ENCODE data around the gene RING1. TPM values are rescaled to one million over a fixed set of nuclear protein-coding genes. Genes with fewer than 3 reads are reported as not detected.

Gene RING1
- total RNA-seq, 1 experiment from 2014 or later: 31.0 TPM

DNA sequence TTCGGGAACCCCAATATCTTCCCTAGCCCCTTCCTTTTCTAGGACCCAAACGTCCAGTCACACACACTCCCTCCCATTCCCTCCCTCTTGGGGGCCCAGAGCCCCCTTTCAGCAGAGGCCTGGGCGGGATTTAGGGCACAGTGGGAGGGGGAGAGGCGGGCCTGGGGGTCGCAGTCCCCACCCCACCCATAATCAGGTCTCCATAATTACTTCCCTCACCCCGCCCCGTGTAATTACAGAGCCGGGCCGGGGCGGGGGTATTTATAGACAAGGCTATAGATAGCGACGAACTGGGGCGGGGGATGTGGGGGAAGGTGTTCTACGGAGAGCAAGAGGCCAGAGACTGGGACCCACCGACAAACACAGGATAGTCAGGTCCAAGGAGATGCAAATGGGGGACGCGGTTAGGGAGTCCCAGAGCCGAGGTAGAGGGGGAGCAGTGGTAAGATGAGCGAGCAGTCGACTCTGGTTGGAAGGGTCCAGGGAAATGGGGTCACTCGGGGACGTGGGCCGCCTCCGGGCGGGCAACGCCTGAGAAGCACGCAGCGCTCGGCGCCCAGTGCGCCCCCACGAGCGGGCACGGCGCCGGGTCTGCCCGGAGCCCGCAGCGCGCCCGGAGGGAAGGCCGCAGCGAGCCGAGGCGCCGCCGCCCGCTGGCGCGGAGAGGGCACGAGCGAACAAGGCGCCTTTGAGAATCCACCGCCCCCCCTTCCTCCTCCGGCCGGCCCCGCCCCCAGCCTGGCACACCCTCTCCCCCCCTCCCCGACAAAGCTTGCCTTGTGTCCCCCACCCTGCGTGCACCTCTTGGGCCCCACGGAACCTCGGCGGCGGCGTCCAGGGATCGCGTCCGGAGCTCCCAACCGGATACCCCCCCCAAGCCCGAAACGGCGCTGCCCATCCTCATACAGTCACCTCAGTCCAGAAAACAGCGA is 15.4 kb upstream of the RING1 start:
- Histone ChIP-seq H2BK15ac (ENCODE audit: low read depth, low read length) (no peak overlapping the region), H3K79me2 (ENCODE audit: insufficient read depth, low read length) (no peaks in the 10 kb centered on the region), H3K18ac (ENCODE audit: insufficient read length, low read depth, low read length) (no peak overlapping the region), H3K56ac (ENCODE audit: insufficient read length, low read depth, low read length) (no peak overlapping the region), H2BK120ac (ENCODE audit: low read depth, low read length, poor library complexity, severe bottlenecking) (no peak overlapping the region), H4K91ac (ENCODE audit: insufficient read length, low read depth, low read length) (no peak overlapping the region), H3K4me1 (ENCODE audit: insufficient read depth, low read length) (no peaks in the 10 kb centered on the region), H3K4ac (ENCODE audit: low read depth, low read length) (no peak overlapping the region), H2AFZ (ENCODE audit: low read length) (no peak overlapping the region), H3K23me2 (ENCODE audit: insufficient read length, low read depth, low read length, poor library complexity, severe bottlenecking) (peaks cover 11% of the 10 kb centered on the region), H3K79me1 (ENCODE audit: insufficient read depth, low read depth, low read length, poor library complexity, severe bottlenecking) (no peaks in the 10 kb centered on the region), H3K4me2 (ENCODE audit: insufficient read depth, insufficient read length, low read length) (peak overlapping the region; percentile 84), H3K9me3 (ENCODE audit: control insufficient read depth, low read depth, low read length) (no peaks in the 10 kb centered on the region), H2BK12ac (ENCODE audit: insufficient read length, low read depth, low read length) (no peak overlapping the region), H2AK5ac (ENCODE audit: insufficient read length, low read length) (no peak overlapping the region), H2BK20ac (ENCODE audit: low read depth, low read length, poor library complexity, severe bottlenecking) (no peak overlapping the region), H3K14ac (ENCODE audit: insufficient read depth, low read length) (no peak overlapping the region), H4K5ac (ENCODE audit: insufficient read length, low read depth, low read length) (no peak overlapping the region), H2BK5ac (ENCODE audit: insufficient read length, low read length) (no peak overlapping the region), H3K9ac (ENCODE audit: extremely low read depth, insufficient read length, low read length) (no peak overlapping the region), H3T11ph (ENCODE audit: low read length) (no peak overlapping the region), H3K27ac (ENCODE audit: insufficient read length, low read depth, low read length) (no peak overlapping the region), H4K8ac (replicated peaks; ENCODE audit: insufficient read length, low read depth, low read length) (no peak overlapping the region), H3K27me3 (ENCODE audit: insufficient read depth, low read length) (peaks cover 3% of the 10 kb centered on the region; the same call in 1 of the 2 replicates), H4K20me1 (ENCODE audit: control insufficient read depth, insufficient read depth, insufficient read length) (no peaks in the 10 kb centered on the region), H3K23ac (ENCODE audit: insufficient read length, low read depth, low read length) (no peak overlapping the region)
- no peak for TF ChIP-seq CTCF (conservative IDR thresholded peaks at IDR 0.05)
- H3K27me3 Mint-ChIP-seq (ENCODE audit: low read depth): peaks cover 50% of the 10 kb centered on the region
- no peak for DNase-seq
- H3K4me3 Mint-ChIP-seq: peak overlapping the region; percentile 76 to 91
- WGBS (ENCODE audit: extremely low coverage, insufficient read length, low lambda C conversion rate): no CpG with 5 or more reads among the region's 72 CpGs
- no peak overlapping the region for H3K27ac Mint-ChIP-seq
- peaks cover 17 to 25% of the 10 kb centered on the region in 2 experiments for H3K4me1 Mint-ChIP-seq
- H3K36me3 Mint-ChIP-seq (ENCODE audit: insufficient read depth in 1 of 3, low read depth in 3 of 3): peaks cover 14 to 31% (median 25%) of the 10 kb centered on the region in 3 experiments; a peak in 6 of 7 replicates
- no peaks in the 10 kb centered on the region; a peak in 1 of 5 replicates for H3K9me3 Mint-ChIP-seq
